SK-N-SH (cell line): ENCODE measurements around the gene NAP1L1. TPM values are rescaled to one million over a fixed set of nuclear protein-coding genes. Genes with fewer than 3 reads are reported as not detected.

Experiments
- CTCF ChIA-PET: fragments of 300-600, 350-600 bp; formaldehyde crosslinking; extraction: SDS; loops from one replicate; lab custom pipeline; 2021; lab: Yijun Ruan, JAX
- POLR2A ChIA-PET: fragments of 350-600 bp; sonication (Branson Sonifier 250); formaldehyde crosslinking; extraction: SDS; loops from one replicate; lab custom pipeline; 2020; ENCODE audit warnings: antibody characterized with exemption, inconsistent platforms; lab: Yijun Ruan, JAX
- DNase-seq: peaks from one replicate; pipeline ENCODE4 v3.0.0; 2012
- H2AFZ ChIP-seq: fragments of 200-600 bp; sonication (generic); 2 replicates; pipeline ENCODE4 v1.8.1; 2016; ENCODE audit warnings: antibody characterized with exemption, mild to moderate bottlenecking, low read depth
- H3F3A ChIP-seq: fragments of 200-600 bp; sonication (generic); replicated peaks from 2 replicates; pipeline ENCODE3; 2016; ENCODE audit warnings: antibody characterized with exemption, mild to moderate bottlenecking; ENCODE audit not compliant: insufficient read depth
- H3K27ac ChIP-seq, 2 experiments: fragments of 200-500 bp in 1 of 2; fragments of 200-600 bp in 1 of 2; sonication (Bioruptor generic) in 1 of 2; sonication (generic), shearing (Covaris generic) in 1 of 2; 2 replicates each; pipeline versions ENCODE4 v1.5.1 to v1.6.1; 2014 to 2016; ENCODE audit warnings: low read depth in 2 of 2, inconsistent platforms in 1 of 2, low read length in 1 of 2, mild to moderate bottlenecking in 1 of 2, mixed read lengths in 1 of 2
- H3K27me3 ChIP-seq: fragments of 200-600 bp; sonication (generic), shearing (Covaris generic); 2 replicates; pipeline ENCODE4 v1.6.1; 2016; ENCODE audit warnings: mixed run types; ENCODE audit not compliant: insufficient read depth
- H3K36me3 ChIP-seq, 2 experiments: fragments of 200-500 bp in 1 of 2; fragments of 200-600 bp in 1 of 2; sonication (Bioruptor generic) in 1 of 2; sonication (generic) in 1 of 2; replicated peaks in 1 of 2; 2 replicates each; pipeline versions ENCODE3 to v1.5.1; 2014 to 2016; ENCODE audit warnings: low read length in 1 of 2, mild to moderate bottlenecking in 1 of 2; ENCODE audit not compliant: insufficient read depth in 2 of 2, control insufficient read depth in 1 of 2
- H3K4me1 ChIP-seq, 2 experiments: fragments of 200-500 bp in 1 of 2; fragments of 200-600 bp in 1 of 2; sonication (Bioruptor generic) in 1 of 2; sonication (generic), shearing (Covaris generic) in 1 of 2; 2 replicates each; pipeline versions ENCODE4 v1.5.1 to v1.6.1; 2014 to 2016; ENCODE audit warnings: low read depth in 1 of 2, low read length in 1 of 2, mixed run types in 1 of 2; ENCODE audit not compliant: insufficient read depth in 2 of 2, control insufficient read depth in 1 of 2
- H3K4me2 ChIP-seq: fragments of 200-600 bp; sonication (generic), shearing (Covaris generic); 2 replicates; pipeline ENCODE4 v1.6.1; 2017; ENCODE audit warnings: mixed run types
- H3K4me3 ChIP-seq, 2 experiments: fragments of 200-500 bp in 1 of 2; fragments of 200-600 bp in 1 of 2; sonication (Bioruptor generic) in 1 of 2; sonication (generic), shearing (Covaris generic) in 1 of 2; 2 replicates each; pipeline versions ENCODE4 v1.5.1 to v1.8.1; 2014 to 2016; ENCODE audit warnings: low read depth in 2 of 2, inconsistent platforms in 1 of 2, low read length in 1 of 2, mild to moderate bottlenecking in 1 of 2, mixed read lengths in 1 of 2, moderate library complexity in 1 of 2
- H3K79me2 ChIP-seq: fragments of 200-600 bp; sonication (generic); 2 replicates; pipeline ENCODE4 v1.8.1; 2017; ENCODE audit warnings: mild to moderate bottlenecking; ENCODE audit not compliant: insufficient read depth
- H3K9ac ChIP-seq: fragments of 200-600 bp; sonication (generic); 2 replicates; pipeline ENCODE4 v1.6.1; 2017; ENCODE audit warnings: mixed run types
- H3K9me2 ChIP-seq: fragments of 200-600 bp; sonication (generic); 2 replicates; pipeline ENCODE4 v1.6.1; 2017; ENCODE audit warnings: mixed run types
- H3K9me3 ChIP-seq: fragments of 200-600 bp; sonication (generic); 2 replicates; pipeline ENCODE4 v1.6.1; 2017; ENCODE audit warnings: mixed run types, mild to moderate bottlenecking, moderate library complexity
- H4K20me1 ChIP-seq: fragments of 200-600 bp; sonication (generic); 2 replicates; pipeline ENCODE4 v1.6.1; 2017; ENCODE audit warnings: mild to moderate bottlenecking, mixed run types; ENCODE audit not compliant: insufficient read depth
- CHD2 ChIP-seq: fragments of 150-350 bp; IDR thresholded peaks from 2 replicates; pipeline ENCODE4 v1.6.1; 2018; ENCODE audit warnings: low read length; ENCODE audit not compliant: partially characterized antibody
- CTCF ChIP-seq: fragments of 200-600 bp; sonication (generic); IDR thresholded peaks from 2 replicates; pipeline ENCODE4 v1.6.1; 2017; ENCODE audit warnings: antibody characterized with exemption, mild to moderate bottlenecking, moderate library complexity
- ELF1 ChIP-seq: IDR thresholded peaks from 2 replicates; pipeline ENCODE4 v1.4.0; 2012
- FOSL2 ChIP-seq: IDR thresholded peaks from 2 replicates; pipeline ENCODE4 v1.4.0; 2012; ENCODE audit warnings: low read depth, mild to moderate bottlenecking, moderate library complexity, borderline replicate concordance
- GATA2 ChIP-seq: sonication (generic); formaldehyde crosslinking; IDR thresholded peaks from 2 replicates; pipeline ENCODE4 v1.5.0; 2020; ENCODE audit warnings: mild to moderate bottlenecking, missing genetic modification reagents
- JUND ChIP-seq: IDR thresholded peaks from 2 replicates; pipeline ENCODE4 v1.4.0; 2012
- NFIC ChIP-seq: IDR thresholded peaks from 2 replicates; pipeline ENCODE4 v1.4.0; 2012; ENCODE audit warnings: borderline replicate concordance
- NRF1 ChIP-seq: IDR thresholded peaks from 2 replicates; pipeline ENCODE4 v1.6.1; 2012; ENCODE audit warnings: low read depth, mild to moderate bottlenecking, low read length
- RAD21 ChIP-seq: IDR thresholded peaks from 2 replicates; pipeline ENCODE4 v1.6.1; 2012; ENCODE audit warnings: mild to moderate bottlenecking, low read length
- RFX5 ChIP-seq: IDR thresholded peaks from 2 replicates; pipeline ENCODE4 v1.6.1; 2012; ENCODE audit warnings: mild to moderate bottlenecking, improper control_type of control experiment, low read length
- TAF1 ChIP-seq: IDR thresholded peaks from 2 replicates; pipeline ENCODE4 v1.6.1; 2012; ENCODE audit warnings: low read depth, mild to moderate bottlenecking, low read length, moderate library complexity, borderline replicate concordance
- TCF12 ChIP-seq: IDR thresholded peaks from 2 replicates; pipeline ENCODE4 v1.4.0; 2012
- YY1 ChIP-seq: IDR thresholded peaks from 2 replicates; pipeline ENCODE4 v1.4.0; 2012; ENCODE audit warnings: low read depth, mild to moderate bottlenecking
- ZBTB33 ChIP-seq: IDR thresholded peaks from 2 replicates; pipeline ENCODE4 v1.4.0; 2012; ENCODE audit warnings: low read depth, borderline replicate concordance
- WGBS: methylation state at CpG from one replicate; pipeline ENCODE4 v1.1.6; 2017; ENCODE audit warnings: low lambda C conversion rate; 5-methylcytosine and 5-hydroxymethylcytosine counted together
- polyA plus RNA-seq, 3 experiments: library from polyadenylated mRNA; depleted of rRNA; stranded (reverse); fragments of >200 nt; gene quantifications; 2 replicates each; pipeline ENCODE4 v1.2.3, GENCODE V29; 2012
- TF ChIP-seq, protein P1 (sequence below): IDR thresholded peaks from 2 replicates; pipeline ENCODE4 v1.4.0; 2012; ENCODE audit warnings: low read depth, borderline replicate concordance
- TF ChIP-seq, protein P2 (sequence below): fragments of 150-350 bp; IDR thresholded peaks from 2 replicates; pipeline ENCODE4 v1.6.1; 2016; ENCODE audit warnings: mild to moderate bottlenecking, low read depth, low read length
- TF ChIP-seq, protein P3 (sequence below): IDR thresholded peaks from 2 replicates; pipeline ENCODE4 v1.4.0; 2012; ENCODE audit warnings: low read depth

NAP1L1 gene
- polyA plus RNA-seq, 1 of the 3 experiments (the other 2 are of a cell fraction): 197 TPM

DNA sequence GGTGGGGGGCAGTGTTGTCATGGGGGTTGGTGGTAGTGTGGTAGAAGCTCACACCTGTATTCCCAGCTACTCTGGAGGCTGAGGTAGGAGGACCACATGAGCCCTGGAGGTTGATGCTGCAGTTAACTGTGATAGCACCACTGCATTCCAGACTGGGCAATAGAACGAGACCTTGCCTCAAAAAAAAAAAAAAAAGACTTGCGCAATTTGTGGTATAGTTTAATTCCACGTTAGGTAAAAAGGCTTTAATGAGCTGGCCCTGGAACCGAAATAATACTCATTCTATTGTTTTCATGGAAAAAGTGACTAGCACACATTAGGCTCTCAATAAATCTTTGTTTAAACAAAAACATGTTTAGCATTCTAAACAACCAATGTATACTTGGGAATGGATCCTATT, 25.4 kb upstream of the NAP1L1 start:
- Histone ChIP-seq H3K4me2 (no peak overlapping the region), H3K4me3 (no peak overlapping the region), H3K9me2 (no peaks in the 10 kb centered on the region), H3K4me1 (no peaks in the 10 kb centered on the region), H3K36me3 (no peaks in the 10 kb centered on the region), H3K79me2 (no peaks in the 10 kb centered on the region), H3K27me3 (no peaks in the 10 kb centered on the region), H3K9me3 (no peaks in the 10 kb centered on the region), H3K9ac (no peak overlapping the region), H3K27ac (no peak overlapping the region), H4K20me1 (no peaks in the 10 kb centered on the region), H2AFZ (no peak overlapping the region), H3F3A (peaks cover 9% of the 10 kb centered on the region)
- CTCF ChIA-PET: interaction anchor here (1.0 to 1.1 kb wide), 2 partner anchors 13 to 913 kb away, joined by 3 to 4 read pairs; no protein-coding TSS in a partner anchor
- 82% methylated on average over 4 of the region's 4 CpGs for WGBS
- no peak for DNase-seq
- TF ChIP-seq JUND: no peak
- no peak for TF ChIP-seq ZBTB33
- no peak for TF ChIP-seq NRF1
- TF ChIP-seq NFIC: no peak
- no peak for TF ChIP-seq CHD2
- no peak for TF ChIP-seq CTCF
- no peak for TF ChIP-seq TAF1
- TF ChIP-seq, protein P1, sequence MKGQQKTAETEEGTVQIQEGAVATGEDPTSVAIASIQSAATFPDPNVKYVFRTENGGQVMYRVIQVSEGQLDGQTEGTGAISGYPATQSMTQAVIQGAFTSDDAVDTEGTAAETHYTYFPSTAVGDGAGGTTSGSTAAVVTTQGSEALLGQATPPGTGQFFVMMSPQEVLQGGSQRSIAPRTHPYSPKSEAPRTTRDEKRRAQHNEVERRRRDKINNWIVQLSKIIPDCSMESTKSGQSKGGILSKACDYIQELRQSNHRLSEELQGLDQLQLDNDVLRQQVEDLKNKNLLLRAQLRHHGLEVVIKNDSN: no peak
- TF ChIP-seq FOSL2: no peak
- TF ChIP-seq ELF1: no peak
- no peak for TF ChIP-seq RAD21
- TF ChIP-seq, protein P2, sequence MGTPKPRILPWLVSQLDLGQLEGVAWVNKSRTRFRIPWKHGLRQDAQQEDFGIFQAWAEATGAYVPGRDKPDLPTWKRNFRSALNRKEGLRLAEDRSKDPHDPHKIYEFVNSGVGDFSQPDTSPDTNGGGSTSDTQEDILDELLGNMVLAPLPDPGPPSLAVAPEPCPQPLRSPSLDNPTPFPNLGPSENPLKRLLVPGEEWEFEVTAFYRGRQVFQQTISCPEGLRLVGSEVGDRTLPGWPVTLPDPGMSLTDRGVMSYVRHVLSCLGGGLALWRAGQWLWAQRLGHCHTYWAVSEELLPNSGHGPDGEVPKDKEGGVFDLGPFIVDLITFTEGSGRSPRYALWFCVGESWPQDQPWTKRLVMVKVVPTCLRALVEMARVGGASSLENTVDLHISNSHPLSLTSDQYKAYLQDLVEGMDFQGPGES: no peak
- TF ChIP-seq GATA2: no peak
- TF ChIP-seq YY1: no peak
- no peak for TF ChIP-seq RFX5
- TF ChIP-seq TCF12: no peak
- TF ChIP-seq, protein P3, sequence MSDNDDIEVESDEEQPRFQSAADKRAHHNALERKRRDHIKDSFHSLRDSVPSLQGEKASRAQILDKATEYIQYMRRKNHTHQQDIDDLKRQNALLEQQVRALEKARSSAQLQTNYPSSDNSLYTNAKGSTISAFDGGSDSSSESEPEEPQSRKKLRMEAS: no peak
- POLR2A ChIA-PET: no interaction called here
